GM19463 (cell line): Measurements from ENCODE around the gene PALMD.

Source experiments
- ATAC-seq: cut with Tn5 transposase; IDR thresholded peaks from one replicate; pipeline ENCODE4 v1.9.1; 2021; ENCODE audit warnings: mild to moderate bottlenecking, moderate library complexity; ENCODE audit not compliant: unreplicated experiment

Gene PALMD

GRCh38 chr1:99682291-99682751 lies 36.4 kb downstream of the PALMD start:
- ATAC-seq: no peak

GRCh38 chr1:99685516-99686180 lies 39.7 kb downstream of the PALMD start:
- peak; percentile 92 for ATAC-seq

GRCh38 chr1:99691175-99691574 lies 45.3 kb downstream of the PALMD start:
- ATAC-seq: no peak

GRCh38 chr1:99696616-99697015 lies 50.7 kb downstream of the PALMD start:
- ATAC-seq: no peak

GRCh38 chr1:99697580-99697979 lies 51.7 kb downstream of the PALMD start:
- no peak for ATAC-seq

- no peak for ATAC-seq
Observed at GRCh38 chr1:99700020-99700419, 54.1 kb downstream of the PALMD start.

- ATAC-seq: no peak
Observed at GRCh38 chr1:99702221-99702620, 56.3 kb downstream of the PALMD start.

- ATAC-seq: no peak
Observed at GRCh38 chr1:99704356-99704816, 58.5 kb downstream of the PALMD start.

GRCh38 chr1:99705385-99705784 lies 59.5 kb downstream of the PALMD start:
- ATAC-seq: no peak

GRCh38 chr1:99707535-99708142 lies 61.7 kb downstream of the PALMD start:
- peak; percentile 84 for ATAC-seq

- ATAC-seq: no peak
Observed at GRCh38 chr1:99710994-99711393, 65.1 kb downstream of the PALMD start.

GRCh38 chr1:99713006-99713405 lies 67.1 kb downstream of the PALMD start:
- ATAC-seq: no peak

- no peak for ATAC-seq
Observed at GRCh38 chr1:99717005-99717404, 71.1 kb downstream of the PALMD start.

GRCh38 chr1:99723251-99723650 lies 77.3 kb downstream of the PALMD start:
- ATAC-seq: no peak

GRCh38 chr1:99725996-99726395 lies 80.1 kb downstream of the PALMD start:
- no peak for ATAC-seq

GRCh38 chr1:99726407-99726806 lies 80.5 kb downstream of the PALMD start:
- no peak for ATAC-seq

- ATAC-seq: no peak
Observed at GRCh38 chr1:99726818-99727217, 80.9 kb downstream of the PALMD start.

- ATAC-seq: no peak
Observed at GRCh38 chr1:99727575-99728185, 81.8 kb downstream of the PALMD start.

- ATAC-seq: peak; percentile 49
Observed at GRCh38 chr1:99728494-99729235, 82.8 kb downstream of the PALMD start.

- no peak for ATAC-seq
Observed at GRCh38 chr1:99731384-99731783, 85.5 kb downstream of the PALMD start.

- no peak for ATAC-seq
Observed at GRCh38 chr1:99735852-99736251, 89.9 kb downstream of the PALMD start.
